ENCODE results near the gene BUB1B. TPM values are rescaled to one million over a fixed set of nuclear protein-coding genes. Genes with fewer than 3 reads are reported as not detected.
"Not testable (repeated sequence)": the region's sequence is repeated elsewhere in the genome, so short reads cannot be mapped to it uniquely, and the experiment has no call there.

The BUB1B gene
- total RNA-seq, 1 donor from 2014 or later = 96.6 TPM

GRCh38 chr15:40163657-40164416, 3.0 kb downstream of the BUB1B start:
- peaks cover 4% of the 10 kb centered on the region for H3K4me1 Mint-ChIP-seq
- no peaks in the 10 kb centered on the region for H3K9me3 Mint-ChIP-seq
- peak overlapping the region; percentile 38 for H3K4me3 Mint-ChIP-seq
- no peaks in the 10 kb centered on the region for H3K27me3 Mint-ChIP-seq (ENCODE audit: low read depth)
- DNase-seq (ENCODE audit: low read depth, low spot score) = no peak
- TF ChIP-seq CTCF (conservative IDR thresholded peaks at IDR 0.05) = no peak
- H3K36me3 Mint-ChIP-seq (ENCODE audit: low read depth) = peaks cover 15% of the 10 kb centered on the region
- no peak overlapping the region for H3K27ac Mint-ChIP-seq (ENCODE audit: unreplicated experiment)

- not testable (repeated sequence) for H3K27me3 Mint-ChIP-seq (ENCODE audit: low read depth); H3K4me1 Mint-ChIP-seq; H3K4me3 Mint-ChIP-seq; H3K9me3 Mint-ChIP-seq; H3K27ac Mint-ChIP-seq (ENCODE audit: unreplicated experiment); DNase-seq (ENCODE audit: low read depth, low spot score)
- H3K36me3 Mint-ChIP-seq (ENCODE audit: low read depth) = peaks cover 16% of the 10 kb centered on the region
These were observed 6.5 kb downstream of the BUB1B start for GRCh38 chr15:40167374-40167773.

- no peak overlapping the region for H3K27ac Mint-ChIP-seq (ENCODE audit: unreplicated experiment)
- H3K4me1 Mint-ChIP-seq = peaks cover 5% of the 10 kb centered on the region
- H3K36me3 Mint-ChIP-seq (ENCODE audit: low read depth) = peaks cover 7% of the 10 kb centered on the region
These were observed 14.3 kb downstream of the BUB1B start for GRCh38 chr15:40175160-40175559.

GRCh38 chr15:40182358-40183029, 21.6 kb downstream of the BUB1B start:
- H3K9me3 Mint-ChIP-seq = no peaks in the 10 kb centered on the region
- no peaks in the 10 kb centered on the region for H3K27me3 Mint-ChIP-seq (ENCODE audit: low read depth)
- H3K27ac Mint-ChIP-seq (ENCODE audit: unreplicated experiment) = no peak overlapping the region
- no peak overlapping the region for H3K4me3 Mint-ChIP-seq
- TF ChIP-seq CTCF (conservative IDR thresholded peaks at IDR 0.05) = no peak
- H3K4me1 Mint-ChIP-seq = peaks cover 5% of the 10 kb centered on the region
- DNase-seq (ENCODE audit: low read depth, low spot score) = no peak
- peaks cover 13% of the 10 kb centered on the region for H3K36me3 Mint-ChIP-seq (ENCODE audit: low read depth)

More at GRCh38 chr15:40175160-40175559, 14.3 kb downstream of the BUB1B start:
- DNase-seq (ENCODE audit: low read depth, low spot score) = no peak
- Mint-ChIP-seq H3K9me3 (no peaks in the 10 kb centered on the region), H3K27me3 (ENCODE audit: low read depth) (no peaks in the 10 kb centered on the region), H3K4me3 (no peak overlapping the region)
- TF ChIP-seq CTCF (conservative IDR thresholded peaks at IDR 0.05) = no peak

GRCh38 chr15:40183636-40184463, 23.0 kb downstream of the BUB1B start:
- Mint-ChIP-seq H3K4me3 (no peak overlapping the region), H3K27ac (ENCODE audit: unreplicated experiment) (no peak overlapping the region), H3K27me3 (ENCODE audit: low read depth) (no peaks in the 10 kb centered on the region), H3K4me1 (peaks cover 2% of the 10 kb centered on the region), H3K9me3 (no peaks in the 10 kb centered on the region), H3K36me3 (ENCODE audit: low read depth) (peaks cover 15% of the 10 kb centered on the region)
- DNase-seq (ENCODE audit: low read depth, low spot score) = no peak
- no peak for TF ChIP-seq CTCF (conservative IDR thresholded peaks at IDR 0.05)
